Transverse colon (tissue), 4 donors: Measurements from ENCODE around the gene C9orf78.

ENCODE experiments used
- CTCF ChIP-seq, 5 experiments: fragments of 200-600 bp in 3 of 5; fragments of 450-650 bp in 2 of 5; sonication (generic) in 3 of 5; IDR thresholded peaks; 1 replicate in 2 of 5; 2 replicates in 3 of 5; pipeline ENCODE4 v1.5.1; 2016 to 2017; ENCODE audit warnings: antibody characterized with exemption in 5 of 5, inconsistent platforms in 3 of 5, mild to moderate bottlenecking in 2 of 5, moderate library complexity in 1 of 5
- EP300 ChIP-seq: sonication (generic); formaldehyde crosslinking; IDR thresholded peaks from one replicate; pipeline ENCODE4 v1.6.1; 2017; ENCODE audit warnings: antibody characterized with exemption, low read depth
- POLR2A ChIP-seq: fragments of 450-650 bp; IDR thresholded peaks from one replicate; pipeline ENCODE4 v1.6.1; 2016; ENCODE audit warnings: antibody characterized with exemption, mild to moderate bottlenecking, moderate library complexity
- POLR2AphosphoS5 ChIP-seq, 3 donors: sonication (generic); formaldehyde crosslinking; IDR thresholded peaks; one replicate each; pipeline ENCODE4 v1.6.1; 2016; ENCODE audit warnings: antibody characterized with exemption in 3 of 3

- TF ChIP-seq CTCF (IDR thresholded peaks at IDR 0.05) (no peak), POLR2A (no peak), EP300 (no peak), POLR2AphosphoS5 (IDR thresholded peaks at IDR 0.05) (no peak)
Measured at GRCh38 chr9:129828051-129828450, 7.0 kb downstream of the C9orf78 start.
